ENCODE results near the gene KIF26B. TPM values are rescaled to one million over a fixed set of nuclear protein-coding genes. Genes with fewer than 3 reads are reported as not detected.

KIF26B gene
- total and polyA plus RNA-seq, 2 of the 4 experiments (the other 2 are of a cell fraction): 0.53 to 0.54 TPM

GRCh38 chr1:245463392-245464165 is 308.8 kb downstream of the KIF26B start:
- no TSS peak for BruUV-seq (replicated peaks)
- H3K4ac ChIP-seq (ENCODE audit: low read depth, low read length): no peak overlapping the region
- H4K91ac ChIP-seq (ENCODE audit: insufficient read depth, low read depth, low read length): no peak overlapping the region
- H2AK5ac ChIP-seq (ENCODE audit: low read depth, low read length): no peak overlapping the region
- no peak overlapping the region for H4K5ac ChIP-seq (ENCODE audit: low read depth, low read length)
- H3K4me2 ChIP-seq (ENCODE audit: low read depth, low read length): no peak overlapping the region
- H2BK120ac ChIP-seq (ENCODE audit: low read depth, low read length): no peak overlapping the region
- H2BK20ac ChIP-seq (ENCODE audit: low read depth, low read length): no peak overlapping the region
- ChIA-PET CTCF (no interaction called here), POLR2A (ENCODE audit: unreplicated experiment) (no interaction called here)
- H3K56ac ChIP-seq (ENCODE audit: extremely low read depth, insufficient read depth, low read length): no peak overlapping the region
- no peak overlapping the region for H2BK15ac ChIP-seq (ENCODE audit: low read depth, low read length)
- intact Hi-C loops (cut with micrococcal nuclease): loop anchor here (1.0 to 10.0 kb wide), 2 partner anchors 30 to 1539 kb away; no protein-coding TSS in a partner anchor
- no peak overlapping the region for H4K8ac ChIP-seq (ENCODE audit: low read depth in 2 of 2, low read length in 2 of 2)
- H3K23ac ChIP-seq (ENCODE audit: low read depth, low read length): no peak overlapping the region
- H3K4me3 ChIP-seq (ENCODE audit: insufficient read depth, low read depth, low read length): no peak overlapping the region
- dilution Hi-C loops (cut with HindIII; ENCODE audit: low sequenced_read_pairs, unreplicated experiment): no loop called here
- no peak overlapping the region for H3K18ac ChIP-seq (ENCODE audit: low read depth, low read length)
- H3K79me1 ChIP-seq (ENCODE audit: low read depth in 1 of 2, low read length in 2 of 2): no peaks in the 10 kb centered on the region
- ATAC-seq (ENCODE audit: low read depth) (no peak), DNase-seq (no peak)
- no peak overlapping the region for H2AFZ ChIP-seq (replicated peaks; ENCODE audit: low read length, poor library complexity)
- H3K4me1 ChIP-seq (ENCODE audit: control insufficient read depth, insufficient read depth, low read length): no peaks in the 10 kb centered on the region
- no peak overlapping the region for H2BK5ac ChIP-seq (ENCODE audit: low read depth, low read length, poor library complexity, severe bottlenecking)
- H4K20me1 ChIP-seq (ENCODE audit: insufficient read depth, low read length): no peaks in the 10 kb centered on the region
- no peaks in the 10 kb centered on the region; the same call in 1 of the 2 replicates for H3K27me3 ChIP-seq (ENCODE audit: control insufficient read depth, insufficient read depth, low read length)
- no peak overlapping the region for H3K27ac ChIP-seq (ENCODE audit: insufficient read depth, low read length)
- H3K14ac ChIP-seq (replicated peaks; ENCODE audit: low read depth, low read length): no peak overlapping the region
- 0 out of 2 replicates have a peak, but pooled peaks cover 4% of the 10 kb centered on the region for H3K9me1 ChIP-seq (ENCODE audit: insufficient read depth, low read length)
- in situ Hi-C loops (cut with MboI; ENCODE audit: low sequenced_read_pairs): no loop called here
- H3K9ac ChIP-seq (ENCODE audit: low read depth, low read length): no peak overlapping the region
- WGBS, 2 experiments (ENCODE audit: extremely low coverage in 2 of 2, insufficient read length in 1 of 2): 65% methylated on average over 2 of the region's 11 CpGs; no CpG with 5 or more reads in 1 of the 2 experiments
- H2AK9ac ChIP-seq (replicated peaks; ENCODE audit: low read depth, low read length, poor library complexity): no peak overlapping the region
- no peaks in the 10 kb centered on the region for H3K9me3 ChIP-seq (ENCODE audit: control insufficient read depth, insufficient read depth, low read length)
- peaks cover 4% of the 10 kb centered on the region; the same call in 1 of the 2 replicates for H3K36me3 ChIP-seq (ENCODE audit: control insufficient read depth, insufficient read depth, low read length)
- TF ChIP-seq POLR2A (IDR thresholded peaks at IDR 0.05; ENCODE audit: low read depth, low read length): no peak
- no peak for TF ChIP-seq MAFK (IDR thresholded peaks at IDR 0.05; ENCODE audit: low read depth, low read length)
- TF ChIP-seq RFX5 (IDR thresholded peaks at IDR 0.05; ENCODE audit: low read depth, low read length): no peak
- TF ChIP-seq MAZ (IDR thresholded peaks at IDR 0.05; ENCODE audit: borderline replicate concordance, low read depth, low read length): no peak
- TF ChIP-seq RCOR1 (IDR thresholded peaks at IDR 0.05; ENCODE audit: insufficient replicate concordance, low read length): no peak
- no peak for TF ChIP-seq BHLHE40 (IDR thresholded peaks at IDR 0.05; ENCODE audit: low read depth, low read length)
- TF ChIP-seq NFE2L2 (IDR thresholded peaks at IDR 0.05; ENCODE audit: low read depth, low read length): no peak
- TF ChIP-seq FOS (IDR thresholded peaks at IDR 0.05; ENCODE audit: low read depth, low read length): no peak
- TF ChIP-seq CEBPB (IDR thresholded peaks at IDR 0.05; ENCODE audit: low read depth, low read length): no peak
- TF ChIP-seq USF2 (IDR thresholded peaks at IDR 0.05; ENCODE audit: low read depth, low read length): no peak
- no peak for TF ChIP-seq ELK1 (IDR thresholded peaks at IDR 0.05; ENCODE audit: borderline replicate concordance, low read depth, low read length)
- no peak for TF ChIP-seq CHD1 (IDR thresholded peaks at IDR 0.05; ENCODE audit: low read depth, low read length)
- TF ChIP-seq RAD21 (IDR thresholded peaks at IDR 0.05; ENCODE audit: low read length): no peak
- no peak for TF ChIP-seq CTCF (conservative IDR thresholded peaks at IDR 0.05; ENCODE audit: low read depth, low read length)
- TF ChIP-seq SMC3 (IDR thresholded peaks at IDR 0.05; ENCODE audit: low read depth, low read length): no peak

All from IMR-90 (cell line).